Measurements from ENCODE around the gene GPR34. TPM values are rescaled to one million over a fixed set of nuclear protein-coding genes. Genes with fewer than 3 reads are reported as not detected.
"Not testable (repeated sequence)": the region's sequence is repeated elsewhere in the genome, so short reads cannot be mapped to it uniquely, and the experiment has no call there.

GPR34 gene
- total RNA-seq, 2 donors from 2014 or later: 4.6 to 8.2 TPM

DNA sequence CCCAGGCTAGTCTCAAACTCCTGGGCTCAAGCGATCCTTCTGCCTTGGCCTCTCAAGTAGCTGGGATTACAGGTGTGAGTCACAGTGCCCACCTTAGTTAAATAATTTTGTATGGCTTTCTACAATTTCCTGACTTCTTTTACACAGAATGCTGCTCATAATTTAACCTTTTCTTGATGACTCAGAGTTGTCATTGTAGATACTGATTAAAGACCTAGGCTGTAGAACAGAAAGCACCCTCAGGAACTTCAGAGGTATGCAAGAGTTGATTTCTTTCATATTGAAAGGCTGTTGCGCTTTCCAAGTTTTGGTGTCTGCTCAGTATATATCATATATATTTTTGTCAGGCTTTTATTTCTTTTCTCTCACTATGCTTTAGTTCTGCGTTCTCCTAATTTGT lies 21.1 kb upstream of the GPR34 start:
- no peak for DNase-seq (ENCODE audit: low spot score)
- TF ChIP-seq POLR2AphosphoS5 (IDR thresholded peaks at IDR 0.05): no peak
- TF ChIP-seq CTCF (IDR thresholded peaks at IDR 0.05): no peak
- TF ChIP-seq POLR2A (IDR thresholded peaks at IDR 0.05): no peak
- Histone ChIP-seq H3K9me3 (no peaks in the 10 kb centered on the region), H3K27ac (no peak overlapping the region), H3K4me3 (no peak overlapping the region), H3K4me1 (replicated peaks) (no peaks in the 10 kb centered on the region), H3K27me3 (replicated peaks; ENCODE audit: insufficient read depth) (no peaks in the 10 kb centered on the region), H3K36me3 (no peaks in the 10 kb centered on the region)
- WGBS: 99% methylated on average over 3 of the region's 3 CpGs
- intact Hi-C loops (cut with DNase I): no loop called here

DNA sequence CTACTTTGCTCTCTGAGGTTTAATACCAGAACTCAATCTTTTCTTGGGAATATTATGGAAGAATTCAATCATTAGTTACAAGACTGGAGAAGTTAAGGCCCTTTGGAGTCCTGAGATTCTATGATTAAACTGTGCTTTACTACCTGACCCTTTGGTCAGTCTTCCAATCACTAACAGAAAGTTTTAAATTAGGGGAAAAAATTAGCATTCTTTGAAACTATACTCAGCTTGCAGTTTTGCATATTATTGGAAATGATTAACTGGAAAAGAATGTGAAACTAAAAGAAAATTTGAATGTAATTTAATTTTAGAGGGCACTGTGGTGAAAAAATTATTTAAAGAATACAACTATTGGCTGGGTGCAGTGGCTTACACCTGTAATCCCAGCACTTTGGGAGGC lies 18.7 kb upstream of the GPR34 start:
- no peaks in the 10 kb centered on the region for H3K4me1 ChIP-seq (replicated peaks)
- H3K36me3 ChIP-seq: no peaks in the 10 kb centered on the region
- TF ChIP-seq POLR2A (IDR thresholded peaks at IDR 0.05) (no peak), CTCF (IDR thresholded peaks at IDR 0.05) (no peak), POLR2AphosphoS5 (IDR thresholded peaks at IDR 0.05) (no peak)
- intact Hi-C loops (cut with DNase I): no loop called here
- no peaks in the 10 kb centered on the region for H3K9me3 ChIP-seq
- no peaks in the 10 kb centered on the region for H3K27me3 ChIP-seq (replicated peaks; ENCODE audit: insufficient read depth)
- no peak for DNase-seq (ENCODE audit: low spot score)
- no peak overlapping the region for H3K4me3 ChIP-seq
- H3K27ac ChIP-seq: no peak overlapping the region

GRCh38 chrX:41671082-41671481 lies 17.7 kb upstream of the GPR34 start:
- Histone ChIP-seq H3K27ac (no peak overlapping the region), H3K36me3 (no peaks in the 10 kb centered on the region), H3K27me3 (replicated peaks; ENCODE audit: insufficient read depth) (no peaks in the 10 kb centered on the region), H3K4me1 (replicated peaks) (no peaks in the 10 kb centered on the region), H3K9me3 (no peaks in the 10 kb centered on the region), H3K4me3 (no peak overlapping the region)
- WGBS: 88% methylated on average over 1 of the region's 1 CpG
- intact Hi-C loops (cut with DNase I): no loop called here
- no peak for TF ChIP-seq POLR2AphosphoS5 (IDR thresholded peaks at IDR 0.05)
- TF ChIP-seq POLR2A (IDR thresholded peaks at IDR 0.05): no peak
- TF ChIP-seq CTCF (IDR thresholded peaks at IDR 0.05): no peak
- DNase-seq (ENCODE audit: low spot score): no peak

- no peak for DNase-seq (ENCODE audit: low spot score)
- H3K36me3 ChIP-seq: no peaks in the 10 kb centered on the region
- no peak for TF ChIP-seq POLR2A (IDR thresholded peaks at IDR 0.05)
- no peak for TF ChIP-seq POLR2AphosphoS5 (IDR thresholded peaks at IDR 0.05)
- TF ChIP-seq CTCF (IDR thresholded peaks at IDR 0.05): no peak
- intact Hi-C loops (cut with DNase I): no loop called here
- no peak overlapping the region for H3K27ac ChIP-seq
- no peaks in the 10 kb centered on the region for H3K27me3 ChIP-seq (replicated peaks; ENCODE audit: insufficient read depth)
- H3K4me3 ChIP-seq: no peak overlapping the region
- no peaks in the 10 kb centered on the region for H3K4me1 ChIP-seq (replicated peaks)
- WGBS: 100% methylated on average over 1 of the region's 1 CpG
- H3K9me3 ChIP-seq: no peaks in the 10 kb centered on the region
Measured at GRCh38 chrX:41672643-41673042, 16.1 kb upstream of the GPR34 start.

- WGBS: 97% methylated on average over 15 of the region's 15 CpGs
Measured at GRCh38 chrX:41676361-41676760, 12.4 kb upstream of the GPR34 start.

More at GRCh38 chrX:41676361-41676760, 12.4 kb upstream of the GPR34 start:
- H3K36me3 ChIP-seq; DNase-seq (ENCODE audit: low spot score); intact Hi-C loops (cut with DNase I); H3K4me3 ChIP-seq; H3K27me3 ChIP-seq (replicated peaks; ENCODE audit: insufficient read depth); H3K4me1 ChIP-seq (replicated peaks); H3K27ac ChIP-seq; H3K9me3 ChIP-seq: not testable (repeated sequence)

Data from prostate gland (tissue), 2 donors.